Aorta (tissue), 5 donors: ENCODE results near the gene DOK1. TPM values are rescaled to one million over a fixed set of nuclear protein-coding genes. Genes with fewer than 3 reads are reported as not detected.
"Not testable (repeated sequence)": the region's sequence is repeated elsewhere in the genome, so short reads cannot be mapped to it uniquely, and the experiment has no call there.

Experiments used
- ATAC-seq: fragments of 200-7000 bp; cut with Tn5 transposase; one replicate; pipeline ENCODE4 v1.9.1; 2022; ENCODE audit warnings: moderate library complexity; ENCODE audit not compliant: low FRiP score
- DNase-seq, 2 donors: peaks; one replicate each; pipeline ENCODE4 v3.0.0-alpha.2; 2020
- H3K27ac ChIP-seq, 2 donors: one replicate each; pipeline ENCODE4 v1.5.1; 2013; ENCODE audit warnings: low read length in 2 of 2, mild to moderate bottlenecking in 2 of 2, moderate library complexity in 2 of 2, control low read depth in 1 of 2, inconsistent platforms in 1 of 2, low read depth in 1 of 2
- H3K27me3 ChIP-seq, 2 donors: one replicate each; pipeline ENCODE4 v1.6.1; 2013; ENCODE audit warnings: control low read depth in 1 of 2, low read length in 1 of 2, mild to moderate bottlenecking in 1 of 2, moderate library complexity in 1 of 2; ENCODE audit not compliant: insufficient read depth in 2 of 2, control insufficient read depth in 1 of 2
- H3K36me3 ChIP-seq, 2 donors: one replicate each; pipeline ENCODE4 v1.6.1; 2013; ENCODE audit warnings: control low read depth in 1 of 2, low read length in 1 of 2, mild to moderate bottlenecking in 1 of 2; ENCODE audit not compliant: insufficient read depth in 2 of 2, control insufficient read depth in 1 of 2
- H3K4me1 ChIP-seq, 2 donors: one replicate each; pipeline ENCODE4 v1.6.1; 2013; ENCODE audit warnings: low read length in 2 of 2, control low read depth in 1 of 2, mild to moderate bottlenecking in 1 of 2, moderate library complexity in 1 of 2; ENCODE audit not compliant: insufficient read depth in 2 of 2, control insufficient read depth in 1 of 2
- H3K4me3 ChIP-seq, 2 donors: one replicate each; pipeline ENCODE4 v1.5.1; 2013; ENCODE audit warnings: low read length in 2 of 2, control low read depth in 1 of 2, mild to moderate bottlenecking in 1 of 2
- H3K9me3 ChIP-seq: one replicate; pipeline ENCODE4 v1.6.1; 2013; ENCODE audit warnings: mild to moderate bottlenecking, low read length; ENCODE audit not compliant: control insufficient read depth
- WGBS, 2 donors: extraction: QIAGEN DNeasy Blood & Tissue Kit; methylation state at CpG; one replicate each; pipeline ENCODE4 v1.1.7; 2013; 5-methylcytosine and 5-hydroxymethylcytosine counted together
- intact Hi-C, 2 donors: fragments of 100-400 bp; cut with DNase I; formaldehyde crosslinking; loops; one replicate each; pipeline versions ENCODE4 v1.14.2 to v1.15.0; 2022
- polyA plus RNA-seq, 2 donors: library from polyadenylated mRNA; stranded (reverse); fragments of 200-250 nt; gene quantifications; one replicate each; pipeline ENCODE4 v1.2.3, GENCODE V29; 2013
- total RNA-seq, 2 donors: library from RNA; stranded (reverse); fragmentation: NEBNext Ultra II Directional; extraction: Animal tissue kit (Norgen Biotek cat#: 25700); gene quantifications; one replicate each; pipeline ENCODE4 v1.2.1, GENCODE V29; 2021
- donor health status: healthy with polysubstance abuse.
- donor health status: Bipolar disorder and iron deficiency.
- donor health status: DM: no; HTN: no; CAD: no.
- donor health status: DM: no; HTN: no; CAD: no.
- donor health status: DM: yes; HTN: yes; CAD: no.

Gene DOK1
- total and polyA plus RNA-seq, 4 donors = 14.9 to 19.6 (median 17.3) TPM

DNA sequence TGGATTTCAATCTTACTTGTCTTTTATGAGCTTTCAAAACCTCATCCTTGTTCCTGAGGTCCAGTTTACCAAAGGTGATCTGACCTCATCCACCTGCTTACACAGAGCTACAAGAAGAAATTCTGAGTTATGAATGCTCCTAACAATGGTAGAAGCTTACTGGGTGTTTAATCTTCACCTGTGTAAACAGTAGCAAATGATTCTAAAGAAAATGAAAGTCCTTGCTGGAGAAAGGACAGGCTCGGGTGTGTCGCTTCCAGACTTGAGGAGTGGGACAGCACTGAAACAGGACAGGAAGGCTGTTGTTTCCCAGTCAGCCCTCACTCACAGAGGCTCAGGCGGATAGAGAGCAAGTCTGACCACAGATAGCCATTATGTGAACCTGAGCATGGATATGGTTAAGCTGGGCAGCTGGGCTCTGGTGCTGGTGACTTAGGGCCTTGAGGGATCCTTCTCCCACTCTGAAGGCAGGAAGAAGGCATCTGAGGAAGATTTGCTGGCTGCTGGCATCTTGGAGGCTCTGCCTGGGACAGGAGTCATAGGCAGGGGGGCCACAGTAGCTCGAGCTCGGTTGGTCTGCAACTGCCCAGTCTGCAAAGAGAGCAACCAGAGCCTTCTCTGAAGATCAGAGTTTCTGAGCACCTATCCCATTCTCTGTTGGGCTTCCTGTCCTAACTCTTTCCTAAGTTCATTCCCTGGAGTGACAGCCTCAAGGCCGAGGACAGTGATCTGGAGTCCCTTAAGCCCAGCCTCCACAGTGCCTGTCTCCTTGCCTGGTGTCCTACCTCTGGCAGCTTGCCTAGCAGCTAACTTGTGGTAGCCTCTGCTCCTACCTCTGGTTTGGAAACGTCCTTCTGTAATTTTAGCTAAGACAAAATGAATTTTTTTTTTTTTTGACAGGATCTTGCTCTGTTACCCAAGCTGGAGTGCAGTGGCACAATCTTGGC lies 4.0 kb downstream of the DOK1 start:
- H3K27me3 ChIP-seq = no peaks in the 10 kb centered on the region
- no peak for ATAC-seq
- H3K36me3 ChIP-seq = no peaks in the 10 kb centered on the region
- DNase-seq = no peak
- no peaks in the 10 kb centered on the region for H3K9me3 ChIP-seq
- no peaks in the 10 kb centered on the region for H3K4me1 ChIP-seq
- no peak overlapping the region for H3K27ac ChIP-seq
- intact Hi-C loops = no loop called here
- 70 to 71% methylated on average over 7 of the region's 7 CpGs for WGBS, 2 donors
- no peak overlapping the region for H3K4me3 ChIP-seq

DNA sequence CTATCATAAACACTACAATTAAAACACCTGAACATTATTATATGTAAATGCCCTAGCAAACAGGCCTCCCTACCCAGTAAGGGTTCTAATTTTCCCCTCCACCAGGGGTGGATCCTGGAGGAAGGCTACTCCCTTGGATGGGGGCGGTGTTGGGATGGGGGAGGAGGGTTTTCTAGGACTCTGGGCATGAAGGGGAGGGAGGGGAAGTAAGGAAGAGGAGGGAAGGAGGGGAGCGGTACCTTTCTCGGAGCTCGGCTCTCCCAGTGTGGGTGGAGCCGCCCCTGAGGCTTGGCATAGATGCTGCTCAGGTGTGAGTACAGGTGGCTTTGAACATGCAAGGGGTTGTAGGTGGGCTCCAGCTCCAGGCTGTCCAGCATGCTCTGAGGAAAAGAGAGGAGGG lies 5.4 kb downstream of the DOK1 start:
- Histone ChIP-seq H3K36me3 (no peaks in the 10 kb centered on the region), H3K27me3 (no peaks in the 10 kb centered on the region), H3K27ac (no peak overlapping the region), H3K4me3 (no peak overlapping the region), H3K9me3 (no peaks in the 10 kb centered on the region), H3K4me1 (no peaks in the 10 kb centered on the region)
- ATAC-seq = no peak
- intact Hi-C loops = no loop called here
- WGBS, 2 donors = 21 to 31% methylated on average over 5 of the region's 5 CpGs
- DNase-seq = no peak

DNA sequence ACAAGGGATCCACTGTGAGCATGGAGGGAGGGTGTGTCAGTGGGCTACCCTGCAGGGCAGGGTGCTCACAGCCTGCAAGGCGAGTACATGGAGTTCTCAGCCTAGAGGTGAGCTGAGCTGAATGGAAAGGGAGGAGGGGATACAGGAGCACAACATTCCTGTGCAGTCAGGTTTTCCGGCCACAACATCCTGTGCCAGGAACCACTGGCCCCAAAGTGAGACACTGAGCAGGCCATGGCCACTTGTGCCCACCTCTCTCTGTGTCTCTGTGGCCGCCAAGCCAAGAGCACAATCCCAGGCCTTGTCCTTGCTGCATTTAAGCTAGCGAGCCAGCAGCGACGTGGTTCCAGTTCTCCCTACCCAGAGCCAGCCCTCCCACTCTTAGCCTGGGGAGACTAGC lies 6.1 kb downstream of the DOK1 start:
- DNase-seq = no peak
- no peak overlapping the region for H3K4me3 ChIP-seq
- no peaks in the 10 kb centered on the region for H3K9me3 ChIP-seq
- ATAC-seq = no peak
- H3K27ac ChIP-seq = no peak overlapping the region
- intact Hi-C loops = no loop called here
- no peaks in the 10 kb centered on the region for H3K36me3 ChIP-seq
- H3K27me3 ChIP-seq = no peaks in the 10 kb centered on the region
- no peaks in the 10 kb centered on the region for H3K4me1 ChIP-seq
- WGBS, 2 donors = 50 to 51% methylated on average over 6 of the region's 6 CpGs

GRCh38 chr2:74561022-74561421 lies 6.5 kb downstream of the DOK1 start:
- H3K27me3 ChIP-seq, DNase-seq, intact Hi-C loops, H3K9me3 ChIP-seq, H3K27ac ChIP-seq, H3K36me3 ChIP-seq, H3K4me3 ChIP-seq, H3K4me1 ChIP-seq, ATAC-seq: not testable (repeated sequence)
- 87 to 97% methylated on average over 1 of the region's 1 CpG for WGBS, 2 donors

DNA sequence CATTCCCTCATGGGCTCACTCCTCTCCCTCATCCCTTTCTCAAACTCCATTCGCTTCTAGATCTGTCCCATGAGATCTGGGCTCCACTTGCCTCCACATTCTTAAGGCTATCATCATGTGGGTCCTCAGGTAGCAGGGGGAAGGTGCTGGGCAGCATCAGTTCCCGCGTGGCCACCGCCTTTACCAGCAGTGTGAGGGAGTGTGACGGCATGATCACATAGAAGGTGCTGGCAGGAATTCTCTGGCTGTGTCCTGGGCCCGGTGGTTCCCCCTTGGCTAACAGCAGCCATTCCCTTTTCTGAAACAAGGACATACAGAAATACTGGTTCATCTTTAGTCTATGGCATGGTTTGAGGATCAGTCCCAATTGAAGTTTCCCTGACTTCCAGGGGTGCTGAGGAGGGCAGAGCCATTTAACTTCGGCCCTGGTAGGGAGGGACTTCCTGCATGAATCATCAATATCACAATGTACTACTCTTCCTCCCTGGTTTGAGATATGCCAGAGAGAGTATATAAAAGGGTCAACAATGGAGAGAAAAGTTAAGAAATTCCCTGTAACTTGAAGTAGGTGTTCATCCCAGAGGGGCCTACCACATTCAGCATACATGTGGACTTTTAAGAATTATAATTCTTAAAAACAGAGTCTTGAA lies 7.7 kb downstream of the DOK1 start:
- DNase-seq (no peak), ATAC-seq (no peak)
- H3K9me3 ChIP-seq = no peaks in the 10 kb centered on the region
- H3K36me3 ChIP-seq = no peaks in the 10 kb centered on the region
- H3K4me3 ChIP-seq = no peak overlapping the region
- 78 to 81% methylated on average over 7 of the region's 7 CpGs for WGBS, 2 donors
- no peak overlapping the region for H3K27ac ChIP-seq
- intact Hi-C loops = no loop called here
- peaks cover 0 to 2% of the 10 kb centered on the region in 2 donors for H3K4me1 ChIP-seq
- no peaks in the 10 kb centered on the region for H3K27me3 ChIP-seq

- no peaks in the 10 kb centered on the region for H3K36me3 ChIP-seq
- no peaks in the 10 kb centered on the region for H3K27me3 ChIP-seq
- no peaks in the 10 kb centered on the region for H3K9me3 ChIP-seq
- H3K4me1 ChIP-seq = peaks cover 0 to 2% of the 10 kb centered on the region in 2 donors
- DNase-seq = no peak
- no peak overlapping the region for H3K4me3 ChIP-seq
- WGBS, 2 donors = 52 to 59% methylated on average over 5 of the region's 5 CpGs
- H3K27ac ChIP-seq = no peak overlapping the region
- ATAC-seq = no peak
- intact Hi-C loops = no loop called here
These were observed 9.7 kb downstream of the DOK1 start for GRCh38 chr2:74564222-74564621.

GRCh38 chr2:74566076-74566753 lies 11.7 kb downstream of the DOK1 start:
- Histone ChIP-seq H3K27me3 (no peaks in the 10 kb centered on the region), H3K27ac (no peak overlapping the region), H3K36me3 (no peaks in the 10 kb centered on the region), H3K4me1 (peaks cover 0 to 2% of the 10 kb centered on the region in 2 donors), H3K9me3 (no peaks in the 10 kb centered on the region), H3K4me3 (no peak overlapping the region)
- intact Hi-C loops = no loop called here
- WGBS, 2 donors = 62 to 73% methylated on average over 7 of the region's 7 CpGs
- ATAC-seq = no peak
- DNase-seq = no peak

- Histone ChIP-seq H3K27me3 (no peaks in the 10 kb centered on the region), H3K27ac (no peak overlapping the region), H3K4me1 (peaks cover 0 to 2% of the 10 kb centered on the region in 2 donors), H3K36me3 (no peaks in the 10 kb centered on the region), H3K9me3 (no peaks in the 10 kb centered on the region), H3K4me3 (no peak overlapping the region)
- intact Hi-C loops = no loop called here
- ATAC-seq (no peak), DNase-seq (no peak)
These were observed 12.2 kb downstream of the DOK1 start for GRCh38 chr2:74566754-74567085.
